Activated T-helper 2 cell treated with anti-CD3 and anti-CD28 coated beads, Interferon-gamma antibody, Interleukin-2, Interleukin-4, amounts not matched to agents 10 μg/mL and 5 μg/mL and 100 μg/mL, durations not matched to agents 14 hours and 24 hours and 36 hours (primary cell): Measurements from ENCODE around the gene CHTOP. TPM values are rescaled to one million over a fixed set of nuclear protein-coding genes. Genes with fewer than 3 reads are reported as not detected.
"Not testable (repeated sequence)": the region's sequence is repeated elsewhere in the genome, so short reads cannot be mapped to it uniquely, and the experiment has no call there.

Experiments
- DNase-seq: peaks from one replicate; pipeline ENCODE4 v3.0.0; 2021; ENCODE audit warnings: low spot score
- H3K27ac Mint-ChIP-seq: one replicate; pipeline ENCODE4 v1.8.0; 2021; ENCODE audit warnings: mixed read lengths
- H3K27me3 Mint-ChIP-seq: one replicate; pipeline ENCODE4 v1.8.0; 2021; ENCODE audit warnings: low read depth, mixed read lengths
- H3K36me3 Mint-ChIP-seq: one replicate; pipeline ENCODE4 v1.8.0; 2021; ENCODE audit warnings: low read depth, mixed read lengths
- H3K4me1 Mint-ChIP-seq: one replicate; pipeline ENCODE4 v1.8.0; 2021; ENCODE audit warnings: low read depth, mixed read lengths
- H3K4me3 Mint-ChIP-seq: one replicate; pipeline ENCODE4 v1.8.0; 2021; ENCODE audit warnings: low read depth, mild to moderate bottlenecking, moderate library complexity, mixed read lengths
- H3K9me3 Mint-ChIP-seq: one replicate; pipeline ENCODE4 v1.8.0; 2021; ENCODE audit warnings: mixed read lengths
- intact Hi-C: fragments of 100-400 bp; cut with micrococcal nuclease; formaldehyde crosslinking; loops from one replicate; pipeline ENCODE4 v1.15.1; 2023
- total RNA-seq: library from RNA; stranded (reverse); gene quantifications from 2 replicates; pipeline ENCODE4 v1.2.3, GENCODE V29; 2022

Gene CHTOP, protein sequence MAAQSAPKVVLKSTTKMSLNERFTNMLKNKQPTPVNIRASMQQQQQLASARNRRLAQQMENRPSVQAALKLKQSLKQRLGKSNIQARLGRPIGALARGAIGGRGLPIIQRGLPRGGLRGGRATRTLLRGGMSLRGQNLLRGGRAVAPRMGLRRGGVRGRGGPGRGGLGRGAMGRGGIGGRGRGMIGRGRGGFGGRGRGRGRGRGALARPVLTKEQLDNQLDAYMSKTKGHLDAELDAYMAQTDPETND
- 94.6 and 98.7 TPM in 2 replicates for total RNA-seq

DNA sequence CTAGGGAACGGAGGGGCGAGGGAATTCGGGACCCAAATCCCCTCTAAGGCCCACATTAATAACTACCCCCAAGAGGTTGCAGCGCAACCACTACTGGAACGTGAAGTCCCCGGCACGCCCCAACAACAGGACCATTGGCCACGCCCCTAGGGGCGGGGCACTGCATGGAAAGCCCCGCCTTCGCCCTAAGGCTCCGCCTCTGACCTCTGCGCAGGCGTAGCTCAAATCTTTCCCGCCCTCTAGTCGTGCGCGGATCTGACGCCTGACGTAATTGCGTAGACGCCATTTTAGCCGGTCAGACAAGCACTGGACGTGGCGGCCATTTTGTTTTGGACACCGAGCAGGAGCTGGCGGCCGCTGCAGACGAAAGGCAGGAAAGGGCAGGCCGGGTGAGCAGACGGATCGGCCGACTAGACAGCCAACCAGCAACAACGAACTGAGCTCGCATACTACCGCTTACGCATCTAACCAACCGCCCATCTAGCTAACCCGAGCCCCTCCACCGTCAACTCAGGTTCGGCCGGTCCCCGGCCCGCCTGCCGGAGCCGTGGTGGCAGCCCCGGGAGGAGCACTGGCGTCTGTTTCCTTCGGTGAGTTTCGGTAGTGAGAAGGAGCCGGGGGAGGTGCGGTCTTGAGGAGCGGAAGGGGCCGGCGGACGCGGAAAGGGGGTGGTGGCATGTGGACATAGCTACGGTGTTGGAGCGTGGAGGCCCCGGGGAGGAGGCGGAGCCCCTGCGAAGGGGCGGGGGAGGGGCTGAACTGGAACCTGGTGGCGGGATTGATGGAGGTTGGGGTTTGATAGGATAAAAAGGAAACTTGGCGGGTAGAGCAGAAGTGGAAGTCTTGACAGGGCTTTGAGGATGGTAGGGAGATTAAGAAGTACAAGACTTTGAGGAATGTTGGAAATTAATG lies at the start of gene CHTOP:
Gene CHTOP (plus strand): TSS at position 313 of the 912 bp plus-strand sequence. CDS start 2,523 bp downstream, outside the sequence.
- DNase-seq: peak; percentile 96
- peaks cover 28% of the 10 kb centered on the region for H3K4me1 Mint-ChIP-seq
- intact Hi-C loops: loop anchor here (1.0 to 5.0 kb wide), 5 partner anchors 24 to 101 kb away; partner anchors contain the start of genes S100A4 and SNAPIN
- peak within 1 kb of the TSS; percentile 100 for H3K27ac Mint-ChIP-seq
- peak within 1 kb of the TSS; percentile 96 for H3K4me3 Mint-ChIP-seq
- no peaks in the 10 kb centered on the region for H3K27me3 Mint-ChIP-seq
- no peaks in the 10 kb centered on the region for H3K9me3 Mint-ChIP-seq
- peaks cover 47% of the 10 kb centered on the region for H3K36me3 Mint-ChIP-seq

DNA sequence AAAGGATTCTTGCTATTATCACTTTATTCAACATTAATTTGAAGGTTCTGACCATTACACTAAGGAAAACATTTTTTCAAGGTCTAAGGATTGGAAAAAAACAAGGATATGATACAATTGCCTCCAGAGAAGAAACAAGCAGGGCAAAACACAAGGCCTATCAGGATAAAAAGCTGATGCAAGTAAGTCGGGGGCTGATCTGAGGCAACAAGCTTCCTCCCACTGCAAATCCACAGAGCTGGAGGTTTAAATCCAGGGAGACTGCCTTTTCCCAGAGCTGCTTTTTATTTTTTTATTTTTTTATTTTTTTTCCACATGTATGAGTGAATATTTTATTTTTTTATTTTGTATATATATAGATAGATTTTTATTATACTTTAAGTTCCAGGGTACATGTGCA lies 48.9 kb upstream of the CHTOP start:
- intact Hi-C loops: no loop called here
- H3K36me3 Mint-ChIP-seq: no peaks in the 10 kb centered on the region
- no peak overlapping the region for H3K27ac Mint-ChIP-seq

DNA sequence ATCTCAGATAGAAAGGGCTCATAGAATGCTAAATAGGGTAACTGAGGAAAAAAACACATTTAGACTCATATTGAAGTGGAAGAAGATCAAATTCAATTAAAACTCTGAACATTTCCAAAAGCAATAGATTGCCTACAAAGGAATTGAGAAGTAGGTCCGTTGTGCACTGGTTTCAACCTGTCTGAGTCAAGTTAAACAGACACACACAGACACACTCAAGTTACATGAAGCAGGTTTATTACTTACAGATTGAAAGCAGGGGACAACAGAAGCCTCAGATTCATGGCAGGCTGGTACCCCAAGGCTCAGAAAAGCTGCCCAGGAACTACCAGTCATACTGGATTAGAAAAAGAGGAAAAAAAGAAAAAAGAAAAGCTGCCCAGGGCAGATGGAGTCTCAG lies 47.5 kb upstream of the CHTOP start:
- DNase-seq: no peak
- Mint-ChIP-seq H3K9me3 (no peaks in the 10 kb centered on the region), H3K27me3 (peaks cover 14% of the 10 kb centered on the region), H3K4me3 (no peak overlapping the region), H3K36me3 (no peaks in the 10 kb centered on the region), H3K27ac (no peak overlapping the region), H3K4me1 (no peaks in the 10 kb centered on the region)
- intact Hi-C loops: no loop called here

More for the DNA sequence above, 48.9 kb upstream of the CHTOP start:
- no peak for DNase-seq
- H3K27me3 Mint-ChIP-seq: peaks cover 14% of the 10 kb centered on the region
- H3K4me1 Mint-ChIP-seq: no peaks in the 10 kb centered on the region
- no peak overlapping the region for H3K4me3 Mint-ChIP-seq
- no peaks in the 10 kb centered on the region for H3K9me3 Mint-ChIP-seq

GRCh38 chr1:153587314-153587713 lies 46.6 kb upstream of the CHTOP start:
- no peaks in the 10 kb centered on the region for H3K36me3 Mint-ChIP-seq

DNA sequence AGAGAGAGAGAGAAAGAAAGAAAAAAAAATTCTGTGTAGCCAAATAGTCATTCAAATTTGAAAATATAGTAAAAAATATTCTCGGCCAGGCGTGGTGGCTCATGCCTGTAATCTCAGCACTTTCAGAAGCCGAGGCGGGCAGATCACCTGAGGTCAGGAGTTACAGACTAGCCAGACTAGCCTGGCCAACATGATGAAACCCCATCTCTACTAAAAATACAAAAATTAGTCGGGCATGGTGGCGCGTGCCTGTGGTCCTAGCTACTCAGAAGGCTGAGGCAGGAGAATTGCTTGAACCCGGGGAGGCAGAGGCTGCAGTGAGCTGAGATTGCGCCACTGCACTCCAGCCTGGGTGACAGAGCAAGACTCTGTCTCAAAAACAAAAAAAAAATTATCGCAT lies 45.8 kb upstream of the CHTOP start:
- DNase-seq, H3K27ac Mint-ChIP-seq, H3K36me3 Mint-ChIP-seq, H3K4me3 Mint-ChIP-seq, H3K4me1 Mint-ChIP-seq, H3K9me3 Mint-ChIP-seq, intact Hi-C loops: not testable (repeated sequence)
- H3K27me3 Mint-ChIP-seq: peaks cover 14% of the 10 kb centered on the region

More at GRCh38 chr1:153587314-153587713, 46.6 kb upstream of the CHTOP start:
- Mint-ChIP-seq H3K27me3 (peaks cover 14% of the 10 kb centered on the region), H3K27ac (no peak overlapping the region), H3K4me3 (no peak overlapping the region), H3K9me3 (no peaks in the 10 kb centered on the region), H3K4me1 (no peaks in the 10 kb centered on the region)
- intact Hi-C loops: no loop called here
- DNase-seq: no peak

DNA sequence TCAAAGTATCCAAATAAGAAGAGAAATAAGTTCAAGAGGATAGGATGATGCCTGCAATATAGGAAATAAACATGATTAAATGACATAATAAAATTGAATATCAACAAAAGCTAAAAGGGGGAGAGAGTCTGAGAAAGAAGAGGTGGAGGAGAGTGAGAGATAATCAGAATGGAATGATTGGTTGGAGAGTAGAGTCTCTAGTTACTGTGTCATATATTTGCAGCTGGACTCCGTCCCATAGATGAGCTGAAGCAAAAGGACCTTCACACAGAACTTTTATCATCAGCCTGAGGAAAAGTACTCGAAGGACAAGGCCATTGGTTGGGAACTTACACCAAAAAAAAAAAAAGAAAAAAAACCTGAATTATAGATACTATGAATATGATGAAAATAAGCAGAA lies 45.4 kb upstream of the CHTOP start:
- intact Hi-C loops: no loop called here
- Mint-ChIP-seq H3K4me1 (no peaks in the 10 kb centered on the region), H3K36me3 (no peaks in the 10 kb centered on the region), H3K27ac (no peak overlapping the region), H3K9me3 (no peaks in the 10 kb centered on the region), H3K4me3 (no peak overlapping the region), H3K27me3 (peaks cover 14% of the 10 kb centered on the region)
- DNase-seq: no peak

DNA sequence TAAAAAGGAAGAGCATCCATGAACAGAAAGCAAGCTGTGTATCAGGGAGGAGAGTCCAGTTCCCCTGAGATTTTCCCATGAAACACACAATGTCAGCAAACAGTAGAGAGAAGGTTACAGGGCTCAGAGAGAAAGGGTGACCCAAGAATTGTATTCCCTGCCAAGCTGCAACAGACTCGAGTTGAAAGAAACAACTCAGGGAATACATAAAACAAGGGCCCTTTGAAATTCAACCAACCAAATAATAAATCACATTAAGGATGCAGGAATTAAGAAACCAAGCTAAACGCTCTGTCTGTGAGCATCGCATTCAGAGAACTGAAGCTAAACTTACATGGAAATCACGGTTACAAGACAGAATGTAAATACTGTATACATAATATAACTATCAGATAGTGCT lies 41.1 kb upstream of the CHTOP start:
- Mint-ChIP-seq H3K27me3 (no peaks in the 10 kb centered on the region), H3K36me3 (no peaks in the 10 kb centered on the region), H3K9me3 (no peaks in the 10 kb centered on the region), H3K27ac (no peak overlapping the region), H3K4me1 (peaks cover 9% of the 10 kb centered on the region), H3K4me3 (no peak overlapping the region)
- no peak for DNase-seq
- intact Hi-C loops: no loop called here

- peak overlapping the region; percentile 49 for H3K27ac Mint-ChIP-seq
- DNase-seq: no peak
- intact Hi-C loops: loop anchor here (1.0 kb wide), 1 partner anchor 25 kb away; no protein-coding TSS in a partner anchor
- no peaks in the 10 kb centered on the region for H3K36me3 Mint-ChIP-seq
- H3K4me1 Mint-ChIP-seq: peaks cover 16% of the 10 kb centered on the region
- no peaks in the 10 kb centered on the region for H3K27me3 Mint-ChIP-seq
- no peaks in the 10 kb centered on the region for H3K9me3 Mint-ChIP-seq
- H3K4me3 Mint-ChIP-seq: no peak overlapping the region
These were observed 36.7 kb upstream of the CHTOP start for GRCh38 chr1:153597206-153597605.

DNA sequence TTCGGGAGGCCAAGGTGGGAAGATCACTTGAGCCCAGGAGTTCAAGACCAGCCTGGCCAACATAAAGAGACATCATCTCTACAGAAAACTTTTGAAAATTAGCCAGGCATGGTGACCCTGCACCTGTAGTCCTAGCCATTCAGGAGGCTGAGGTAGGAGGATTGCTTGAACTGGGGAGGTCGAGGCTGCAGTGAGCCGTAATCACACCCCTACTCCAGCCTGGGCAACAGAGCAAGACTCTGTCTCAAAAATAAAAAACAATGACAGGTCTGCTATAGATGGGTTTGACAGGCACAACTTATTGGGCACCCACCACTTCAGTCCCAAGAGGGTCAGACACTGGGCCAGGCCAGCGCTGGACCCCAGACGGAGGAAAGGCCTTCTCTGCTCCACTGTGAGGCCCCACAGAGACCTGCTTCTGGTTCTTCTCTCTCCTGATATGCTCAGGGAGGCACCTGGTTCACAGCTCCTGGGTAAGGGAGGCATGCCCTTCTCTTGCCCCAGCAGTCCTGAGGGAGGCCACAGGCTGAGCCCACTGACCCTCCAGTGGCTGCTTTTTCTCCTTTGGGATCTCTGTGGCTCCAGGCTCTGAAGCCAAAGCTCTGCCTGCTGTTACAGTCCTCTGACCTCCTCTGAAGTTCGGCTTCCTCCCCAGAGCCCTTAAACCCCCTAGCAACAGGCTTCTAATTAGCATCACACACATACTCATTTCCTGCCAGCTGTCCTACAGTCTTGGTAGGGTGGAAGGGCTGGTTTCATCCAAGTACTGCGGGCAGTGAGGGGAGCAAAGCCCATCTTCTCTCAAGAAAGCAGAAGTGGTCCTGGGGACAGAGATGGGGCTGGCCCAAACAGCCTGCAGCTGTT lies 35.3 kb upstream of the CHTOP start:
- no peaks in the 10 kb centered on the region for H3K27me3 Mint-ChIP-seq
- no peaks in the 10 kb centered on the region for H3K9me3 Mint-ChIP-seq
- no peak overlapping the region for H3K4me3 Mint-ChIP-seq
- no peaks in the 10 kb centered on the region for H3K36me3 Mint-ChIP-seq
- intact Hi-C loops: loop anchor here (2.0 kb wide), 1 partner anchor 66 kb away; no protein-coding TSS in a partner anchor
- DNase-seq: no peak
- H3K27ac Mint-ChIP-seq: peak overlapping the region; percentile 23
- H3K4me1 Mint-ChIP-seq: peaks cover 21% of the 10 kb centered on the region

- Mint-ChIP-seq H3K4me1 (peaks cover 21% of the 10 kb centered on the region), H3K36me3 (no peaks in the 10 kb centered on the region), H3K9me3 (no peaks in the 10 kb centered on the region), H3K27ac (no peak overlapping the region), H3K27me3 (no peaks in the 10 kb centered on the region), H3K4me3 (no peak overlapping the region)
- DNase-seq: no peak
- intact Hi-C loops: loop anchor here (2.0 kb wide), 1 partner anchor 67 kb away; no protein-coding TSS in a partner anchor
These were observed 34.0 kb upstream of the CHTOP start for GRCh38 chr1:153599847-153600246.

GRCh38 chr1:153602749-153603148 lies 31.1 kb upstream of the CHTOP start:
- H3K4me3 Mint-ChIP-seq: no peak overlapping the region
- intact Hi-C loops: no loop called here
- no peaks in the 10 kb centered on the region for H3K9me3 Mint-ChIP-seq
- no peak overlapping the region for H3K27ac Mint-ChIP-seq
- peaks cover 4% of the 10 kb centered on the region for H3K27me3 Mint-ChIP-seq
- peaks cover 12% of the 10 kb centered on the region for H3K4me1 Mint-ChIP-seq
- DNase-seq: no peak
- no peaks in the 10 kb centered on the region for H3K36me3 Mint-ChIP-seq

DNA sequence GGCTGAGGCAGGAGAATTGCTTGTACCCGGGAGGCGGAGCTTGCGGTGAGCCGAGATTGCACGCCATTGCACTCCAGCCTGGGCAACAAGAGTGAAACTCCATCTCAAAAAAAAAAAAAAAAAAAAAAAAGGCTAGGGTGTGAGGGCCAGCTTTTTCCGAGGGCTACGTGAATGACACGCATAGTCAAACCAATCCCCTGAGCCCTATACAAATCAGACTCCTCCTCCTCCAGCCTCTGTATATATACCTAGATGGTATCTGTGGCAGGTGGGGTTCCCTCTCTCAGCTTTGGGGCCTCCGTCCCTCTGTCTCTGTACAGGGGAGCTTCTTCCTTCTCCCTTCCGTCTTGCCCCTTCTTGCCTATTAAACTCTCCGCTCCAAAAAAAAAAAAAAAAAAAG lies 27.7 kb upstream of the CHTOP start:
- Mint-ChIP-seq H3K4me1 (peaks cover 5% of the 10 kb centered on the region), H3K4me3 (no peak overlapping the region), H3K36me3 (no peaks in the 10 kb centered on the region), H3K9me3 (no peaks in the 10 kb centered on the region), H3K27me3 (peaks cover 4% of the 10 kb centered on the region), H3K27ac (no peak overlapping the region)
- intact Hi-C loops: no loop called here
- no peak for DNase-seq
